SU-DHL-6 (cell line): ENCODE measurements around the gene AURKB.

Source experiments
- H2AFZ ChIP-seq: fragments of 200-600 bp; sonication (generic); 2 replicates; pipeline ENCODE4 v1.6.1; 2014; ENCODE audit warnings: low read depth, mild to moderate bottlenecking, moderate library complexity, mixed read lengths, antibody characterized with exemption, low read length; ENCODE audit not compliant: severe bottlenecking
- H3F3A ChIP-seq: fragments of 200-600 bp; shearing (Covaris generic); 2 replicates; pipeline ENCODE4 v1.6.0; 2016; ENCODE audit warnings: antibody characterized with exemption, mild to moderate bottlenecking; ENCODE audit not compliant: insufficient read depth
- H3K27ac ChIP-seq: fragments of 200-600 bp; sonication (generic); 2 replicates; pipeline ENCODE4 v1.5.1; 2016; ENCODE audit warnings: low read depth, mild to moderate bottlenecking, low read length, moderate library complexity, mixed read lengths
- H3K27me3 ChIP-seq: fragments of 200-600 bp; sonication (generic), shearing (Covaris generic); 2 replicates; pipeline ENCODE4 v1.6.0; 2014; ENCODE audit warnings: mild to moderate bottlenecking, low read length
- H3K36me3 ChIP-seq: fragments of 200-600 bp; sonication (generic); 2 replicates; pipeline ENCODE4 v1.6.1; 2014; ENCODE audit warnings: mild to moderate bottlenecking, low read length, mixed read lengths
- H3K4me2 ChIP-seq: fragments of 300-600, 200-600 bp; shearing (Covaris generic), sonication (generic); 2 replicates; pipeline ENCODE4 v1.6.0; 2014; ENCODE audit warnings: low read length, low read depth, mild to moderate bottlenecking; ENCODE audit not compliant: poor library complexity, severe bottlenecking
- H3K4me3 ChIP-seq: fragments of 200-600 bp; sonication (generic); 2 replicates; pipeline ENCODE4 v1.5.1; 2014; ENCODE audit warnings: antibody characterized with exemption, low read length, mild to moderate bottlenecking, mixed read lengths; ENCODE audit not compliant: insufficient read depth, poor library complexity, severe bottlenecking
- H3K79me2 ChIP-seq: fragments of 200-600 bp; sonication (generic); 2 replicates; pipeline ENCODE4 v1.6.1; 2014; ENCODE audit warnings: mild to moderate bottlenecking, low read length, moderate library complexity; ENCODE audit not compliant: insufficient read depth
- H3K9ac ChIP-seq: fragments of 200-600 bp; sonication (generic); 2 replicates; pipeline ENCODE4 v1.7.0; 2014; ENCODE audit warnings: mild to moderate bottlenecking, low read length
- H3K9me2 ChIP-seq: fragments of 200-600 bp; sonication (generic); replicated peaks from 2 replicates; pipeline ENCODE4 v1.6.1; 2014; ENCODE audit warnings: low read length; ENCODE audit not compliant: insufficient read depth
- H3K9me3 ChIP-seq: fragments of 200-600 bp; sonication (generic); 2 replicates; pipeline ENCODE4 v1.6.1; 2014; ENCODE audit warnings: low read length, mixed read lengths; ENCODE audit not compliant: insufficient read depth
- H4K20me1 ChIP-seq: fragments of 200-600 bp; sonication (generic); 2 replicates; pipeline ENCODE4 v1.6.1; 2014; ENCODE audit warnings: low read depth, mild to moderate bottlenecking, antibody characterized with exemption, low read length, moderate library complexity, mixed read lengths
- EZH2phosphoT487 ChIP-seq: fragments of 200-600 bp; sonication (generic), shearing (Covaris generic); conservative IDR thresholded peaks from 2 replicates; pipeline ENCODE4 v1.6.1; 2018; ENCODE audit warnings: mild to moderate bottlenecking, antibody characterized with exemption, low read length, moderate library complexity, mixed read lengths
- TF ChIP-seq, protein P1 (sequence below): fragments of 200-600 bp; sonication (generic); IDR thresholded peaks from one replicate; pipeline ENCODE4 v1.5.1; 2017; ENCODE audit warnings: antibody characterized with exemption, mild to moderate bottlenecking, low read length, moderate library complexity; ENCODE audit not compliant: insufficient read depth, poor library complexity, severe bottlenecking

The AURKB gene

DNA sequence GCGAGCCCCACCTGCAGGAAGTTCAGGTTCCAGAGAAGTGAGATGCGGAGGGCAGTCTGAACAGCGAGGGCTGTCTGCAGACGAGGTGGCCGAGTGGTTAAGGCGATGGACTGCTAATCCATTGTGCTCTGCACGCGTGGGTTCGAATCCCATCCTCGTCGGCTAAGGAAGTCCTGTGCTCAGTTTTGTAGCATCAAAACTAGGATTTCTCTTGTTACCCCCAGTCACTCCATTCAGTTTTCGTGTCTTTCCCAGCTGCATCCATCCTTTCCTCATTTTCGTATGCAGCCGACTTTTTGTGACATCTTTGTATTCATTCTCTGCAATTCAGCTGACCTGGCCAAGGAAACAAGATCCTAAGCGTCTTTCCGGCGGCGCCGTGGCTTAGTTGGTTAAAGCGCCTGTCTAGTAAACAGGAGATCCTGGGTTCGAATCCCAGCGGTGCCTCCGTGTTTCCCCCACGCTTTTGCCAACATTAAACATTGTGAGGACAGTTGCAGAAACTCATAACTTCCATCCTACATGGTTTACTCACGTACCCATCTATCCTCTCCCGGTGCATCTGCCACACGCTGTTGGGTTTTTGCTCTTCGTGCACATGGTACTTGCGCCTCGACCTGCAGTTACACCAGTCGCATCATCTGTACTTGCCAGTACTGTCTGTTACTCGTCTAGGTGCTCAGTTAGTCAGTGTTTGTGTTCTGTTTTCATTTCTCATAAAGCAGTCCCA lies 23.4 kb downstream of the AURKB start:
- Histone ChIP-seq H3F3A (peaks cover 32% of the 10 kb centered on the region), H3K27ac (peak overlapping the region; percentile 86), H3K36me3 (no peaks in the 10 kb centered on the region), H2AFZ (peak overlapping the region; percentile 85), H3K9me3 (no peaks in the 10 kb centered on the region), H3K9ac (peak overlapping the region; percentile 75), H4K20me1 (no peaks in the 10 kb centered on the region), H3K27me3 (no peaks in the 10 kb centered on the region), H3K4me2 (peak overlapping the region; percentile 78), H3K9me2 (no peaks in the 10 kb centered on the region), H3K79me2 (peaks cover 13% of the 10 kb centered on the region; the same call in 1 of the 2 replicates), H3K4me3 (peak overlapping the region; percentile 84)
- TF ChIP-seq, protein P1, sequence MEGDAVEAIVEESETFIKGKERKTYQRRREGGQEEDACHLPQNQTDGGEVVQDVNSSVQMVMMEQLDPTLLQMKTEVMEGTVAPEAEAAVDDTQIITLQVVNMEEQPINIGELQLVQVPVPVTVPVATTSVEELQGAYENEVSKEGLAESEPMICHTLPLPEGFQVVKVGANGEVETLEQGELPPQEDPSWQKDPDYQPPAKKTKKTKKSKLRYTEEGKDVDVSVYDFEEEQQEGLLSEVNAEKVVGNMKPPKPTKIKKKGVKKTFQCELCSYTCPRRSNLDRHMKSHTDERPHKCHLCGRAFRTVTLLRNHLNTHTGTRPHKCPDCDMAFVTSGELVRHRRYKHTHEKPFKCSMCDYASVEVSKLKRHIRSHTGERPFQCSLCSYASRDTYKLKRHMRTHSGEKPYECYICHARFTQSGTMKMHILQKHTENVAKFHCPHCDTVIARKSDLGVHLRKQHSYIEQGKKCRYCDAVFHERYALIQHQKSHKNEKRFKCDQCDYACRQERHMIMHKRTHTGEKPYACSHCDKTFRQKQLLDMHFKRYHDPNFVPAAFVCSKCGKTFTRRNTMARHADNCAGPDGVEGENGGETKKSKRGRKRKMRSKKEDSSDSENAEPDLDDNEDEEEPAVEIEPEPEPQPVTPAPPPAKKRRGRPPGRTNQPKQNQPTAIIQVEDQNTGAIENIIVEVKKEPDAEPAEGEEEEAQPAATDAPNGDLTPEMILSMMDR, result no peak
- TF ChIP-seq EZH2phosphoT487, result no peak

GRCh38 chr17:8186446-8186786 lies 24.0 kb downstream of the AURKB start:
- Histone ChIP-seq H3K27ac (peak overlapping the region; percentile 86), H2AFZ (peak overlapping the region; percentile 85), H4K20me1 (no peaks in the 10 kb centered on the region), H3K9me2 (no peaks in the 10 kb centered on the region), H3F3A (peaks cover 27% of the 10 kb centered on the region), H3K4me2 (peak overlapping the region; percentile 78), H3K4me3 (peak overlapping the region; percentile 84), H3K36me3 (no peaks in the 10 kb centered on the region), H3K79me2 (peaks cover 13% of the 10 kb centered on the region; the same call in 1 of the 2 replicates), H3K9me3 (no peaks in the 10 kb centered on the region), H3K27me3 (no peaks in the 10 kb centered on the region), H3K9ac (peak overlapping the region; percentile 75)
- no peak for TF ChIP-seq EZH2phosphoT487
- TF ChIP-seq, protein P1, result peak; percentile 11

- peak overlapping the region; percentile 86 for H3K27ac ChIP-seq
- H3K9ac ChIP-seq, result peak overlapping the region; percentile 75
- H3K27me3 ChIP-seq, result no peaks in the 10 kb centered on the region
- H3K79me2 ChIP-seq, result peaks cover 13% of the 10 kb centered on the region; the same call in 1 of the 2 replicates
- peaks cover 25% of the 10 kb centered on the region for H3F3A ChIP-seq
- no peaks in the 10 kb centered on the region for H4K20me1 ChIP-seq
- H3K9me3 ChIP-seq, result no peaks in the 10 kb centered on the region
- TF ChIP-seq, protein P1, result no peak
- no peak for TF ChIP-seq EZH2phosphoT487
- H3K4me2 ChIP-seq, result peak overlapping the region; percentile 78
- no peaks in the 10 kb centered on the region for H3K36me3 ChIP-seq
- no peaks in the 10 kb centered on the region for H3K9me2 ChIP-seq
- H2AFZ ChIP-seq, result peak overlapping the region; percentile 85
- H3K4me3 ChIP-seq, result peak overlapping the region; percentile 84
Measured at GRCh38 chr17:8185582-8186445, 24.6 kb downstream of the AURKB start.
